Measurements from ENCODE around the gene RGR.
"Not testable (repeated sequence)": the region's sequence is repeated elsewhere in the genome, so short reads cannot be mapped to it uniquely, and the experiment has no call there.

The RGR gene

GRCh38 chr10:84263716-84264115, 18.9 kb downstream of the RGR start:
- no peak for DNase-seq
- Mint-ChIP-seq H3K27me3 (peaks cover 57% of the 10 kb centered on the region), H3K9me3 (no peaks in the 10 kb centered on the region), H3K4me1 (peaks cover 26% of the 10 kb centered on the region), H3K27ac (no peak overlapping the region), H3K4me3 (no peak overlapping the region)
- no peak for ATAC-seq

GRCh38 chr10:84264611-84265141, 19.8 kb downstream of the RGR start:
- Mint-ChIP-seq H3K4me3 (no peak overlapping the region), H3K4me1 (peaks cover 26% of the 10 kb centered on the region), H3K9me3 (no peaks in the 10 kb centered on the region), H3K27ac (peak overlapping the region in 1 of 2 donors; percentile 7), H3K27me3 (peaks cover 62% of the 10 kb centered on the region)
- peak; percentile 86 for ATAC-seq
- peak; percentile 70 to 71 for DNase-seq

GRCh38 chr10:84265418-84265817, 20.6 kb downstream of the RGR start:
- no peak overlapping the region for H3K27ac Mint-ChIP-seq
- no peak overlapping the region for H3K4me3 Mint-ChIP-seq

GRCh38 chr10:84267503-84268126, 22.8 kb downstream of the RGR start:
- ATAC-seq (peak; percentile 89), DNase-seq (peak; percentile 68 to 86)
- Mint-ChIP-seq H3K9me3 (no peaks in the 10 kb centered on the region), H3K4me3 (no peak overlapping the region), H3K27me3 (peaks cover 51% of the 10 kb centered on the region), H3K4me1 (peaks cover 31% of the 10 kb centered on the region), H3K27ac (peak overlapping the region in 1 of 2 donors; percentile 5)

More at GRCh38 chr10:84265418-84265817, 20.6 kb downstream of the RGR start:
- ATAC-seq (no peak), DNase-seq (no peak)
- peaks cover 62% of the 10 kb centered on the region for H3K27me3 Mint-ChIP-seq
- peaks cover 27% of the 10 kb centered on the region for H3K4me1 Mint-ChIP-seq
- H3K9me3 Mint-ChIP-seq, result no peaks in the 10 kb centered on the region

- DNase-seq (no peak), ATAC-seq (no peak)
- no peaks in the 10 kb centered on the region for H3K9me3 Mint-ChIP-seq
- no peak overlapping the region for H3K4me3 Mint-ChIP-seq
- no peak overlapping the region for H3K27ac Mint-ChIP-seq
- H3K27me3 Mint-ChIP-seq, result peaks cover 39% of the 10 kb centered on the region
- H3K4me1 Mint-ChIP-seq, result peaks cover 31% of the 10 kb centered on the region
These were observed 24.3 kb downstream of the RGR start for GRCh38 chr10:84269162-84269561.

- H3K4me3 Mint-ChIP-seq, result no peak overlapping the region
- DNase-seq, result no peak
- no peak for ATAC-seq
- H3K27ac Mint-ChIP-seq, result no peak overlapping the region
- peaks cover 33% of the 10 kb centered on the region for H3K27me3 Mint-ChIP-seq
- peaks cover 25% of the 10 kb centered on the region for H3K4me1 Mint-ChIP-seq
- H3K9me3 Mint-ChIP-seq, result no peaks in the 10 kb centered on the region
These were observed 24.9 kb downstream of the RGR start for GRCh38 chr10:84269773-84270172.

- H3K27ac Mint-ChIP-seq, result peak overlapping the region in 1 of 2 donors; percentile 66
These were observed 25.9 kb downstream of the RGR start for GRCh38 chr10:84270708-84271107.

GRCh38 chr10:84279876-84280475, 35.1 kb downstream of the RGR start:
- not testable (repeated sequence) for H3K9me3 Mint-ChIP-seq, DNase-seq, H3K4me1 Mint-ChIP-seq, ATAC-seq, H3K27me3 Mint-ChIP-seq
- peak overlapping the region in 1 of 2 donors; percentile 20 for H3K27ac Mint-ChIP-seq
- peak overlapping the region; percentile 21 to 53 for H3K4me3 Mint-ChIP-seq

More at GRCh38 chr10:84270708-84271107, 25.9 kb downstream of the RGR start:
- H3K9me3 Mint-ChIP-seq, result no peaks in the 10 kb centered on the region
- peaks cover 16% of the 10 kb centered on the region for H3K4me1 Mint-ChIP-seq
- H3K27me3 Mint-ChIP-seq, result peaks cover 25% of the 10 kb centered on the region
- DNase-seq (no peak), ATAC-seq (no peak)
- H3K4me3 Mint-ChIP-seq, result no peak overlapping the region

- H3K4me1 Mint-ChIP-seq, result no peaks in the 10 kb centered on the region
- H3K4me3 Mint-ChIP-seq, result no peak overlapping the region
- H3K9me3 Mint-ChIP-seq, result no peaks in the 10 kb centered on the region
- no peak for DNase-seq
- H3K27ac Mint-ChIP-seq, result no peak overlapping the region
- no peak for ATAC-seq
- H3K27me3 Mint-ChIP-seq, result peaks cover 8% of the 10 kb centered on the region
These were observed 41.8 kb downstream of the RGR start for GRCh38 chr10:84286695-84287094.

- H3K4me1 Mint-ChIP-seq, result no peaks in the 10 kb centered on the region
These were observed 43.3 kb downstream of the RGR start for GRCh38 chr10:84288151-84288550.

GRCh38 chr10:84289521-84290200, 44.8 kb downstream of the RGR start:
- DNase-seq (no peak), ATAC-seq (no peak)
- H3K27ac Mint-ChIP-seq, result no peak overlapping the region
- no peaks in the 10 kb centered on the region for H3K9me3 Mint-ChIP-seq
- H3K4me3 Mint-ChIP-seq, result no peak overlapping the region
- H3K27me3 Mint-ChIP-seq, result peaks cover 8% of the 10 kb centered on the region
- peaks cover 15% of the 10 kb centered on the region for H3K4me1 Mint-ChIP-seq

More at GRCh38 chr10:84288151-84288550, 43.3 kb downstream of the RGR start:
- ATAC-seq, result no peak
- peaks cover 8% of the 10 kb centered on the region for H3K27me3 Mint-ChIP-seq
- no peak overlapping the region for H3K27ac Mint-ChIP-seq
- H3K4me3 Mint-ChIP-seq, result no peak overlapping the region
- DNase-seq, result no peak
- H3K9me3 Mint-ChIP-seq, result no peaks in the 10 kb centered on the region

- H3K27ac Mint-ChIP-seq, result no peak overlapping the region
- H3K9me3 Mint-ChIP-seq, result no peaks in the 10 kb centered on the region
- H3K27me3 Mint-ChIP-seq, result peaks cover 8% of the 10 kb centered on the region
- DNase-seq (no peak), ATAC-seq (no peak)
- H3K4me1 Mint-ChIP-seq, result peaks cover 21% of the 10 kb centered on the region
- no peak overlapping the region for H3K4me3 Mint-ChIP-seq
These were observed 45.4 kb downstream of the RGR start for GRCh38 chr10:84290235-84290634.

GRCh38 chr10:84291384-84291783, 46.5 kb downstream of the RGR start:
- ATAC-seq (no peak), DNase-seq (no peak)
- Mint-ChIP-seq H3K27me3 (peaks cover 8% of the 10 kb centered on the region), H3K9me3 (no peaks in the 10 kb centered on the region), H3K4me1 (peaks cover 21% of the 10 kb centered on the region), H3K27ac (no peak overlapping the region), H3K4me3 (no peak overlapping the region)

- Mint-ChIP-seq H3K4me3 (no peak overlapping the region), H3K4me1 (peaks cover 21% of the 10 kb centered on the region), H3K9me3 (no peaks in the 10 kb centered on the region), H3K27ac (no peak overlapping the region), H3K27me3 (peaks cover 8% of the 10 kb centered on the region)
- no peak for DNase-seq
- no peak for ATAC-seq
These were observed 47.6 kb downstream of the RGR start for GRCh38 chr10:84292502-84292901.

- Mint-ChIP-seq H3K27ac (no peak overlapping the region), H3K4me1 (peaks cover 21% of the 10 kb centered on the region), H3K9me3 (no peaks in the 10 kb centered on the region), H3K4me3 (no peak overlapping the region), H3K27me3 (peaks cover 10% of the 10 kb centered on the region)
- ATAC-seq (no peak), DNase-seq (no peak)
These were observed 48.3 kb downstream of the RGR start for GRCh38 chr10:84293171-84293570.

GRCh38 chr10:84293574-84294016, 48.7 kb downstream of the RGR start:
- H3K27ac Mint-ChIP-seq, result no peak overlapping the region
- H3K4me1 Mint-ChIP-seq, result peaks cover 21% of the 10 kb centered on the region
- DNase-seq, result peak in 1 of 2 donors; percentile 60
- H3K4me3 Mint-ChIP-seq, result peak overlapping the region in 1 of 2 donors; percentile 19
- H3K9me3 Mint-ChIP-seq, result no peaks in the 10 kb centered on the region
- peak; percentile 91 for ATAC-seq
- peaks cover 14% of the 10 kb centered on the region for H3K27me3 Mint-ChIP-seq
